NCI-H2196 (cell line): ENCODE results near the gene ARMC2.
"Not testable (repeated sequence)": the region's sequence is repeated elsewhere in the genome, so short reads cannot be mapped to it uniquely, and the experiment has no call there.

Experiments used
- DNase-seq: peaks from one replicate; lab custom pipeline; 2025; ENCODE audit not compliant: unreplicated experiment; lab: John Stamatoyannopoulos, UW

Gene ARMC2

DNA sequence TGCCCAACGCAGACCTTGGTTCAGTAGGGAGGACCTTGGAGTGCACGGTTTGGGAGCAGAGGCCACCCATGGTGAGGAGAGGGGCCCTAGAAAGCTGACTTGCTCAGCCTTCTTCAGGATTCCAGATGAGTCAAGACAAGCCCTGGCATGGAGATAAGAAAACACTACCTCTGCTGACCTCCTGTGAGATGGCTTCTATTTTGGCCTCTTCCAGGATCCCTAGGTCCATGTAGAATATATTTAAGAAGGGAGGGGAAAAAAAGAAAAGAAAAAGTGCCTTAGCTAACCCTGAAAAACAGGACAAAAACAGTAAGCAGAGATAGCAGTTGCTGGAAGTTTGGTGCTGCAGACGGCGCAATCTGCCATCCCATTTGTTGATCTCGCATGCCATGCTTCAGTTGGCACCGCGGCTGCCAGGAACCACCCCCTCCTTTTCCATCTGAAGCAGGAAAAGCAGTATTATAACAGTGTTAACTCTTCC is 100.0 kb downstream of the ARMC2 start:
- no peak for DNase-seq

DNA sequence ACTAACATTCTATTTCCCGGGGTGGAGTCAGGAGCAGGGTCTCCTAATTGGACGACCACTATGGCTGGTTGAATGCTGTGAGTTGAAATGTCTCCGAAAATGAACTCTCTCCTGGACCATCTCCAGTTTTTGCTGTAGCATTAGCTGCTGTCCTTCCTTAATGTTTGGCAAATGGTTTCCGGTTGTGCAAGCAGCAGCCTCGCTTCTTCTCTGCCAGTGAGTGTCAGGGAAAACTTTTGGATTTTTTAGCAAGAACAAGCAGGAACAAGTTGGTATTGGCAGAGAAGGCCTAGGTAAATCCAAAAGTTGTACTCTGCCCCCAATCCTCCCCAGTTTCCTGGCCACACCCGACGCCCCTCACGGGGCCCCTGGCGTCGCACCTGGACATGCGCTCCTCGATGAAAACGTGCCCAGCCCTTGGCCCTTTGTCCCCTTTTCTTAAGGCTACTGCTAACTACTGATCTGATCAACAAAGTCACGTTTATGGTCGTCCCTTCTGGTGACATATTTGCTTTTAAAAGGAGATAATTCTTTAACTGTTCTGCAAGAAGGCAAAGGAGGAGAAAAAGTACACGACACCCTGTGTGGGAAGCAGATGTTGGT is 103.2 kb downstream of the ARMC2 start:
- DNase-seq, result no peak

DNA sequence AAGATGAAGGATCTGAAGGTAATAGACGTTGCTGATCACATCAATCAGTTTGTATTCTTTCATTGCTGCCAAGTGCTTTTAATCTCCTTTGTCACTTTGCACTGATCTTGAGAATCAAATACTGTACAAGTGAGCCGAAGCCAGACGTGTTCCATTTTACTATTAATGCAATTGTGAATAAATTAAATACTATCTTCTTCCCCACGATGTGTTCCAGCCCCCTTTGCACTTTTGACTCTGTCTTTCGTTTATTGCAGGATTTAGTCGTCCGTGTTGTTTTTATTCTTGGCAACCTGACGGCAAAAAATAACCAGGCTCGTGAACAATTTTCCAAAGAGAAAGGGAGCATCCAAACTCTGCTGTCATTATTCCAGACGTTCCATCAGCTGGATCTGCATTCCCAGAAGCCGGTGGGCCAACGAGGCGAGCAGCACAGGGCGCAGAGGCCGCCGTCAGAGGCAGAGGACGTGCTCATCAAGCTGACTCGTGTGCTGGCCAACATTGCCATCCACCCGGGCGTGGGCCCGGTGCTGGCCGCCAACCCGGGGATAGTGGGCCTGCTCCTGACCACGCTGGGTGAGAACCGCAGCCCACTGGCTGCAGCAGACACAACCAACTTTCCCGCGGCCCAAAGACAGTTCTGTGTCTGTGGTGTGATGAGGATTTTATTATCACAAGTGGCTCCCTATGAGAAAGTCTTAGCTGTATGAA is 104.7 kb downstream of the ARMC2 start:
- DNase-seq, result no peak

DNA sequence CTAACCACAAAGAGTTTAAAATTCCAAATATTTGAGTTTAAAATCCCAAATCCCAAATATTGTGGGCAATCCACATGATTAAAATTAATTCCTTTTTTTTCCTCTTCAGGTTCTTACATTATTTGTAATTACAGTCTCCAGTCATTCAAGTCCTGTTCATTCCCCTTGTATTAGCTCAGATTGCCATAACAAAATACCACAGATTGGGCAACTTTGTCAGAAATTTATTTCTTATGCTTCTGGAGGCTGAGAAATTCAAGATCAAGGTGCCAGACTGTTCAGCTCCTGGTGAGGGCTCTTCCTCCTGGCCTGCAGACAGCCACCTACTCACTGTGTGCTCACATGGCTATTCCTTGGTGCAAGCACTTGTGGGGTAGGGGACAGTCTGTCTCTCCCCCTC is 105.5 kb downstream of the ARMC2 start:
- DNase-seq, result no peak

DNA sequence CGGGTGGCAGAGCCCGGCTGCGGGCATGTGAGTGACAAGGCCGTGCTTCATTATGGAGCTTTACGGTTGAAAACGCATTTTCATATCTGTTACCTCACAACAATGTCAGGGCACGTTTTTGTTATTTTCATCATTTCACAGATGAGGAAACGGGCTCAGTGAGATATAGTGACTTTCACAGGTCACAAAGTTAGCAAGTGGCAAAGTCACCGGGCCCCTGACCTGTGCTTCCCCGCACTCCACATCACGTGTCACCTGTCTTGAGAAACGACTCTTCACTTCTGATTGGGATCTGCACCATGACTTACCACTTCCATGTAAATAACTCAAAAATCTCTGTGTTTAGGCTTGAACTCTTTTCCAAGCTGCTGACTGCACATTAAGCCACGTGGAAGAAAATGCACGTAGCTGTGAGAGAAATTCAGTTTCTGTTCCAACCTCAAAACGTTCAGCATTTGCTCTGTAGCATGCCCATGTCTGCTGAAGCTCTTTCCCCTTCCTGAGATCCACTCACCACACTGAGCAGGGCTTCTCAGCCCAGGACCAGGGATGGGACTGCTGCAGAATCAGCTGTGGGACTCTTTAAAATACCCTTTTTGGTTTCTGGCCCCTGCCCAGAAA is 107.2 kb downstream of the ARMC2 start:
- no peak for DNase-seq

DNA sequence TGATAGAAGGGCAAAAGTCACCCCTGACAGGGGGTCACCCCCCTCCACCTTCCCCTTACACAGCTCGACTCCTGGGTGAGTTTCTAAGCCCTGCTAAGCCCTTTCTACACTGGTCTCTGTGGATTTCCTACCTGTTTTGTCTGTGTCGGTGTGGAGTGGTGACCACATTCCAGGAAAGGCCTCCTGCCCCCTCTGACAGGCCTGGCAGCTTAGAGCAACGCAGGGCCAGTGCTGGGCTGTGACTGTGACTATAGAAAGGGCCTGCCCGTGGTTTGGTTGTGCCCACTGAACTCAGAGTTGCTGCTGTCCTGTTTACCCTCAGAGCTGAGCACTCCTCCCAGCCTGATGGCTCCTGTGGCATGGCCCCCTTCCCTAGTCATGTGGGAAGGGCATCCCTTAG is 109.0 kb downstream of the ARMC2 start:
- no peak for DNase-seq

DNA sequence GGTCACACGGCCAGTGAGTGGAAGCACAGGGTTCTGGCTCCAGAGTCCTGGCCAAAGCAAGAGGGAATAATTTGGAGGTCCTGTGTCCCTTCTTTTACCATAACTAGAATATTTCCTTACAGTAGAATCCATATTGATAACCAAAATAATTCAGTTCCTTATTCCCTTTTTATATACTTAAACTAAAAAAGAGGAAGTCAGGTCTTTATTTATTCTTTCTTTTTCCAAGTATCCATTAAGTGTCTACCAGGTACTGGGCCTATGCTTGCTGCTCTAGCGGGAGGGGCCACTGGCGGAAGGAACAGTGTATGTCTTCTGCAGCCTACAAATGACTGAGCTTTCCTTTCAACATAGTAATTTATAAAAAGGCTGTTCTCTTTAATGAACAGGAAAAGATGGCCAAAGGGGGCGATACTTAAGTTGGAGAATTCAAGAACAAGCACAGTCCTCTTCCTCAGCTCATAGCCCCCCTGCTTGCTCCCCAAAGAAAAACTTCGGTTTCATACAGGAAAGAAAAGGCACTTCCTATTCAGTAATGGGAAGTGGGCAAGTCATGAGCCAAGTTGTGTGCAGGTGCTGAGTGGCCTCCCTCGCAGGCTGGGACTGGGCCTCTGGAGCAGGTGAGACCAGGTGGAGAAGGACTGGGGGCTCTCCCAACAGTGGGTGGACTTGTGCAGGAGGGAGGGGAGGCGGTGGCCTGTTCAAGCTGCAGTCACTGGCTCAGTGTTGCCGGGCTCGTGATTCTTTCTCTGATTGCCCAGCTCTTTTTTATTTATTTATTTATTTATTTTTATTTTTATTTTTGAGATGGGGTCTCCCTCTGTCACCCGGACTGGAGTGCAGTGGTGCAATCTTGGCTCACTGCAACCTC is 110.9 kb downstream of the ARMC2 start:
- no peak for DNase-seq

DNA sequence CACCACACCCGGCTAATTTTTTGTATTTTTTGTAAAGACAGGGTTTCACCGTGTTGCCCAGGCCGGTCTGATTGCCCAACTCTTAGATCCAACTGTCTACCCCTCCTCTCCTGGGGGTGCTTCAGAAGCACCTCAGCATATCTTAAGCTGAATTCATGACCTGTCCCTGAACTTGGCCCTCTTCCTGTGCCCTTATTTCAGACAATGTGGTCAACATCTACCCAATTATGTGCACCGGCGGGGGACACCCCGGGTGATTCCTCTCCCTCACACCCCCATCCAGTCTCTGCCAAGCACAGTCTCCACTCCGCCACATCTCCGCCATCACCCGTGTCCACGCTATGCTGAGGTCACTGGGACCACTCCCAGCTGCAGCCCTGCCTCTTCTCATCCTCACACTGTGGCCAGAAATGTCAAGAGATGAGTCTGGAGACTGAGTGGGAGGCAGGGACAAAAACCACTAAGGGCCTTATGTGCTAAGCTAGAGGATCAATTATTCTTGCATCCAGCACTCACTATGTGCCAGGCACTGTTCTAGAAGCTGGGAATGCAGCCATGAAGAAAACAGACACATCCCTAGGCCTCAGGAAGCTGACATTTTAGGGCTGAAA is 111.9 kb downstream of the ARMC2 start:
- no peak for DNase-seq

DNA sequence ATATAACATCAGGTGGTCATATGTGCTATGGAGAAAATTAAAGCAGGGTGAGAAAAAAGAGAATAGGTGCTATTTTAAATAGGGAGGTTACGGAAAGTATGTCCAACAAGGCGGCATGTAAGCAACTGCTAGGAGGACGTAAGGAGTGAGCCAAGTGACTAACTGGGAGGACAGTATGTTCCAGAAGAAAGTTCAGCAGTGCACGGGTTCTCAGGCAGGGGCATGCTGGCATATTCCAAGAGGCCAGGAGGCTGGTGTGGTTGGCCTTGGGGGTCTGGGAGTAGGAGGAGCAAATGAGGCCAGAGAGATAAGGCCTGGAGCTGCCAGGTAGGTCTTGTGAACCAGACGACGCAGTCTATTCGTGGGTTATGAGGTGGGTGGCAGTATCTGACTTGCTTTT is 112.4 kb downstream of the ARMC2 start:
- no peak for DNase-seq

DNA sequence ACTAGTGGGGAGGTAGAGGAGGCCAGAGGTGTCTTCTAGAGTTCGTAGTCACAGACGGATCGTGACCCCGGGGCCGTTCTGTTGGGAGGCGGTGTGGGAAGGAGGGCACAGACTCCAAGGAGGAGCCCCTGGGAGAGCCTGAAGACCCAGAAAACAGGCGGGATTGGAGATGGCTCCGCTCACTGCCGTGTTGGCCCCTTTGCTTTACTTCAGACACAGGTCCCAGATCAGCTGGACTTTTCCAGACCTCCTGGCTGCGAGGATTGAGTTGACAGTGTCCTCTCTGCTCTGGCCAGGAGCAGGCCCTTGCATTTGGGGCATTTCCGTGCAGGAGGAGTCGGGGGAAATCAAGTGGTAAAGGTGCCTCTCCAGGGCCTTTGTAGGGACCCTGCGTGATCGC is 112.9 kb downstream of the ARMC2 start:
- no peak for DNase-seq

DNA sequence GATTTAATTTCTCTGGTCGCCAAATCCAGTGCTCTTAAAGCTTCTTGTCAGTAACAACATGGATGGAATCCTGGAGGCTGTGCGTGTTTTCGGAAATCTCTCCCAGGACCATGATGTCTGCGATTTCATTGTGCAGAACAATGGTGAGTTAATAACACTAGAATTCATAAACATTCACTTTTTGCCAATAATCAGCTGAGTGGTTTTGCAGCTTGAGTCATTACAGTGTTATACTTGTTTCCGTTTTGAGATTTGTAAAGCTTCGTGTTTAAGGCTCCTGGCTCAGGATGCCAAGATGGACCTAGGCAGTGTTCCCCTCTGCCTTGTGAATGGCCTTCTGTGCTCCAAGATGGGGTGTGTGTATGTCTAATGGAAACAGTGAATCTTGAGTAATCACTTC is 113.8 kb downstream of the ARMC2 start:
- DNase-seq, result no peak

DNA sequence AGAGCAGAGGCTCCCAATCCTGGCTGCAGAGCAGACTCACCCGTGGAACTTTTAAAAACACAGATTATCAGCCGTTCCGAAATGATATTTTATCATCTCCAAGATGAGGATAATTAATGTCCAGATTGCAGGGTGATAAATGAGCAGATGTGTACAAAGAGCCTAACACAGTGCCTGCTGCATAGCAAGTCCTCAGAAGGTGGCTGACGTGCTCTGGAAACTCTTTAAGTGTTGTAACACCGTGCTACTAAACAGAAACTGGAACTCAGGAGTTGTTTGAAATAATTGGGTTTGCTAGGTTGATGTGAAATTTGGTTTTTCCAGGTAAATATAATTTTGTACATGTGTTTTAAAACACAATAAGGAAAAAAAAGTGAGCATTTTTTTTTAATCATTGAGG is 118.0 kb downstream of the ARMC2 start:
- no peak for DNase-seq

DNA sequence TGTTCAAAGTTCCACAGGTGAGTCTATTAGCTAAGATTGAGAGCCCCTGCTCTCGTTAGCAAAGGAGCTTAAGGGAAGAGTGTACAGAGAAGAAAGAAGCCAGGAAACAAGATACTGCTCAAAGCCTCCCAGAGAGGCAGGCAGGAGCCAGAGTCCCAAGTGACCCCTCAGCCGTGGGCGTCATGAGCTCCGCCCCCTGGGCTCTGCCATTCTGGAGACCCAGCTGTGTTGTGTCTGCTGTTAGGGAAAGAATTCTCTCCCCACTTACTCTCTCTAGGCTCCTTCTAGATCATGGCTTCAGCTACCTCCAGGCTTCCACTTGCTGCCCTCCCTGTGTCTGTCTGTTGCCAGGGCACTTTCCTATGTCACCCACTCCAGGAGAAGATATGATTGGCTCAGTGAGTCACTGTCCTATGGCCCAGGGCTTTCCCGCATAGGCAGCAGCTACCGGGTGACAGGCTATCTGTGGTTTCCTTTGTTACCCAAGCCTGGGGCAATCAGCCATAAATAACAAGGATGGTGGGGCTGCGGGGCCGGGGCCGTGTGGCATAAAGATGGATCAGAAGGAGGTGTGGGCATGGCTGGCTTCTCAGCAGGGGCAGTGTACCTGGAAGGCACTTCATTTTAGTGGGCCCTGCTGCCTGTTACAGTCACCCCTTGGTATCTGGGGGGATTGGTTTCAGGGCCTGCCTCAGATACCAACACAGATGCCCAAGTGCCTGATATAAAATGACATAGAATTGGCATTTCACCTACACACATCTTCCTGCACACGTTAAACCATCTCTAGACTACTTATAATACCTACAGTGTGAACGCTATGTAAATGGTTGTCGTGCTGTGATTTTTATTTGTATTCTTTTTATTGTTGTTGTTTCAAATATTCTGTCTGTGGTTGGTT is 118.9 kb downstream of the ARMC2 start:
- no peak for DNase-seq

DNA sequence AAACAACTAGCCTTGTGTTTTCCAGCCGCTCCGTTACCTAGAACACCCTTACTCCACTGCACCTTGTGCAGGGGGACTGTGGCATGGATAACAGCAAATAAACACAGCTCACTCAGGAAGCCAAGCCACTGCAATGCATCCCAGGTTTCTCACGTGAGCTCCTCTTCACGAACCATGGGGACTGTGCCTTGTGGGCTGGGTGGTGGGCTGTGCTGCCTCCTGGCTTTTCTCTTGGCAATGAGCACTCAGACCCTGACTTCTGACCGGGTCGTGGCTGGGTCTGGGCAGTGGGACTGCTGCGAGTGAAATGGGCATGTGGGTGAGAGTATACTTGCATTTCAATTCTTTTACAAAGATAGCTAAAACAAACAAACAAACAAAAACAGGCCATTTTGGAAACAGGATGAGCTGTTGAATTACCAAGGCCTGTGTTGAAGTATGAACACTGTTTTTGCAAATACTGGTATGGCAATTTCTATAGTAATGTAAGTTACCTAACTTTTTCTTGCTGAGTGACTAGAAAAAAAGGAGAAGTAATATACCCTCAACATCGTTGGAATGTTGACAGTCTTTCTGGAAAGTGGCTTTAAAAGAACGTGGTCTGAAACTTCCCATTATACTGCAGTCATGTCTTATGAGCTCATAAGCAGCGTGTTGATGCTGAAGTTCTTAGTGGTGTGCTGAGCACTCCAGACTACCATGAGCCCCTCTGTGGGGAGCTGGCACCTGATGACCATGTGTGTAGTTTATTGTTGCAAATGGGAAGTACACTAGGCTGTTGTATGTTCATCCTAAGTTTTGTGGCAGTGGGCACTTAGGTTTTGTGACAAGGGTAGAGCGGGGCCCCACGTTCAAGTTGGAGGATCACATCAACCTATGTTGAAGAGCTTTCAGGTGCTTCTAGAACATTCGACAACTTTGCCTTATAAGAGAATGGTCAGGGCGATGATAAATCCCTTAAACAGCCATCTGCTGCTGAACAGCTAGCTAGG is 120.4 kb downstream of the ARMC2 start:
- DNase-seq, result no peak

DNA sequence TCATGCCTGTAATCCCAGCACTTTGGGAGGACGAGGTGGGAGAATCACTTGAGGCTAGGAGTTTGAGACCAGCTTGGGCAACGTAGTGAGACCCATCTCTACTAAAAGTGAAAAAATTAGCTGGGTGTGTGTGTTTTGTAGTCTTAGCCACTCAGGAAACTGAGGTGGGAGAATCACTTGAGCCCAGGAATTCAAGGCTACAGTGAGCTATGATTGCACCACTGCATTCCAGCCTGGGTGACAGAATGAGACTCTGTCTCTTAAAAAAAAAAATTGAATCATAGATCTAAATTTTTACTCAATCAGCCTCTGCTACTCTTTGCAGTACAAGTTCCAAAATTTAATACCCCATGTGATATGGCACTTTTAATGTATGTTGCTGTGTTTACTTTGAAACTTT is 121.6 kb downstream of the ARMC2 start:
- no peak for DNase-seq

DNA sequence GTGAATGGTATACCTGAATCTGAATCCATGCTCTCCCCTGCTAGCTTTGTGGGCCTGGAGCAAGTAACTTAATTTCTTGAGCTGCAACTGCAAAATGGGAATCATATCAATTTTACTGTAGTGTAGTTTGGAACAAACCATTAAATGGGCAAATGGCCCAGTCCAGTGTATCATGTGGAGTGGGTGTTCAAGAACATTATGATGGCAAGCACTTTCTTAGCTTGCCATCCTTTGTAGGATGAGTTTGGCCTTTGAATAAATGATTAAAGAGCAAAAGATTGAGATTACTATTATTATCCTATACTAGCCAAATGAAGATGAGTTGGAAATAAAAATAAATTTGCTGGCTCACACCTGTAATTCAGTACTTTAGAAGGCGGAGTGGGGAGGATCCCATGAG is 126.0 kb downstream of the ARMC2 start:
- no peak for DNase-seq

DNA sequence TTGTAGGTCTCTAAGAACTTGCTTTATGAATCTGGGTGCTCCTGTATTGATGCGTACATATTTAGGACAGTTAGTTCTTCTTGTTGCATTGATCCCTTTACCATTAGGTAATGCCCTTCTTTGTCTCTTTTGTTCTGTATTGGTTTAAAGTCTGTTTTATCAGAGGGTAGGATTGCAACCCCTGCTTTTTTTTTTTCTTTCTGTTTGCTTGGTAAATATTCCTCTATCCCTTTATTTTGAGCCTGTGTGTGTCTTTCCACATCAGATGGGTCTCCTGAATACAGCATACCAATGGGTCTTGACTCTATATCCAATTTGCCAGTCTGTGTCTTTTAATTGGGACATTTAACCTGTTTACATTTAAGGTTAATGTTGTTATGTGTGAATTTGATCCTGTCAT is 130.4 kb downstream of the ARMC2 start:
- not testable (repeated sequence) for DNase-seq

DNA sequence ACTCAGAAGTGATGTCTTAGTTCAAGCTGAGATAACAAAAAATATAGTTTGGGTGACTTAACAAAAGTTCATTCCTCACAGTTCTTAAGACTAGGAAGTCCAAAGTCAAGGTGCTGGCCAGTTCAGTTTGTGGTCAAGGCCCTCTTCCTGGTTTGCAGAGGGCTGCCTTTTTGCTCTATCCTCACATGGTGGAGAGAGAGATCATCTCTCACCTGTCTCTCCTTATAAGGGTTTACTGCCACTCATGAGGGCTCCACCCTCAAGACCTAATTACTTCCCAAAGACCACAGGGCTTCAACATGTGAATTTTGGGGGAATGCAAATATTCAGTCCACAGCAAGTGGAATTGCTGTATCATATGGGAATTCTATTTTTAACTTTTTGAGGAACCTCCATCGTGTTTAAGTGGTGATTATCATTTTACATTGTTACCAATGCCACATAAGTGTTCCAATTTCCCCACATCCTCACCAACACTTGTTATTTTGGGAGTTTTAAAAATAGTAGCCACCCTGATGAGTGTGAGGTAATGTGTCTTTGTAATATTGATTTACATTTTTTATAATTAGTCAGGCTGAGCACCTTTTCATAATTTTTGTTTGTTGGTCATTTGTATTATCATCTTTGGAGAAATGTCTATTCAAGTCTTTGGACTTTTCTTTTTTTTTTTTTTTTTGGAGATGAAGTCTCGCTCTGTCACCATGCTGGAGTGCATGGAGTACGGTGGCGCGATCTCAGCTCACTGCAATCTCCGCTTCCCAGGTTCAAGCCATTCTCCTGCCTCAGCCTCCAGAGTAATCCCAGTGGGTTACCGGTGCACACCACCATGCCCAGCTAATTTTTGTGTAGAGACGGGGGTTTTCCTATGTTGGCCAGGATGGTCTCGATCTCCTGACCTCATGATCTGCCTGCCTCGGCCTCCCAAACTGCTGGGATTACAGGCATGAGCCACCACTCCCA is 134.2 kb downstream of the ARMC2 start:
- DNase-seq, result no peak
